Measurements from ENCODE around the gene NEBL.

- TF ChIP-seq CTCF (IDR thresholded peaks at IDR 0.05) (no peak), EZH2 (IDR thresholded peaks at IDR 0.05) (no peak)
These were observed 60.7 kb downstream of the NEBL start for GRCh38 chr10:20836401-20836800.
